HG02852 (cell line): Measurements from ENCODE around the gene NFKBIE.

Experiments
- ATAC-seq: cut with Tn5 transposase; IDR thresholded peaks from one replicate; pipeline ENCODE4 v1.9.1; 2021; ENCODE audit warnings: mild to moderate bottlenecking, moderate library complexity; ENCODE audit not compliant: unreplicated experiment

Gene NFKBIE

GRCh38 chr6:44229376-44230033 is 35.8 kb downstream of the NFKBIE start:
- no peak for ATAC-seq

GRCh38 chr6:44228836-44229235 is 36.5 kb downstream of the NFKBIE start:
- ATAC-seq, result no peak

DNA sequence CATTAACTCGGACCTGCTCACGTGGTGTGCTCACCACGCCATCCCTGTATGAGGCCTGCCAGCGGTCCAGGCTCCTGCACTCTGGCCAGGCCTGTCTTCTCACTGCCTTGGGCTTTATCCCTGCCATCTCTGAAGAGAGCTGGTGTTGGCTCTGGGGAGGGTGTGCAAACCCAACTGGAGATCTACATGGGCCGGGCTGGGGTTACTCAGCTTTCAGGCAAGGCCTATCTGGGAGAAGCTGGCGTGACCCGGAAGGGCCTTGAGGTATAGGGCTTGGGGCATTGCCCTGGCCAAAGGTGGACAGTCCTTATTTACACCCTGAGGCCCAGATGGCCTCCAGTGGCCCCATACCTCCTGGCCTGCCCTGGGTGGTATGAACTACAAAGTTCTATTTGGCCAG is 36.9 kb downstream of the NFKBIE start:
- no peak for ATAC-seq

DNA sequence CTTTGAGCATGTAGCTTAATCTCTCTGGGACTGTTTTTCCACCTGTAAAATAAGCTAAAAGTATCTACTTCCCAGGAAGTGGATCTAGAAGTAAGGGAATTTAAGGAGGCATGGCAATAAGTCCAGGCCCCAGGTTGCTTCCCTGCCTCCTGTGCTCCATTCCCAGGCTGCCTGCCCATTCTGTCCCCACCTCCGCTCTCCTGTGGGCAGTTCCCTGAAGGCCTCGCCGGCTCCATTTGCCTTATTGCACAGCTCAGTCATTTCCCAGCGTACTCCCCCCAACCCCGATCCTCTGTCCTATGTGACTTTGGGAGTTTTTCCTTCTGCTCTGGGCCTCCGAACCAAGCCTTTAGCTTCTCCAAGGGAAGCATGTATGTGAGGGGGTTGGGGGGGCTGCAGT is 37.3 kb downstream of the NFKBIE start:
- ATAC-seq, result no peak

DNA sequence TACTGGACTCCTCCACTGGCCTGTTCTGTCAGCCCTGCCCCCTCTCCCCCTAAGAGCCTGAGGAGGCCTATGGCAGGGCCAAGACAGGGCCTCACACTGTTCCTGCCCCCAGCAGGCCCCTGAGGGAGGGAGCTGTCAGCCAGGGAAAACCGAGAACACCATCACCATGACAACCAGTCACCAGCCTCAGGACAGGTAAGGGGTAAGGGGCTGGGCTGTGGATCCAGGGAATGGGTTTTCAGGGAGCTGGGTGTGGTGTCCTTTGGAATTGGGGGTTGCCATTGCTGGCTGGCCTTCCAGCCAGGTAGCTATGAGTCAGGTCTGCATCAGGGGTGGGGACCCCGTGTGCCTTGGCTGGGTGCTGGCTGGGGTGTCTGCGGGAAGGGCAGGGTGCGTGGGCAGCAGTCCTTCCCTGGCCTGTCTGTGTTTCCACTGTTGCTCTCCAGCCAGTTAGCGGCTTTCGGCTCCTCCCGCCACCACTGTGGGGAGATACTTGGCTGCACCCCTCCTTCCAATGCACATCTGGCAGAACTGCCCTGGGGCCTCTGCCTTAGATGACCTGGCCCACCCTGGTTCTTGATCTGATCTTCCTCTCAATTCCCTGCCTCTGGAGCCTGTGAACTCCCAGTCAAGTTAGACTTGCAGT is 38.1 kb downstream of the NFKBIE start:
- no peak for ATAC-seq

GRCh38 chr6:44226368-44227147 is 38.8 kb downstream of the NFKBIE start:
- no peak for ATAC-seq

DNA sequence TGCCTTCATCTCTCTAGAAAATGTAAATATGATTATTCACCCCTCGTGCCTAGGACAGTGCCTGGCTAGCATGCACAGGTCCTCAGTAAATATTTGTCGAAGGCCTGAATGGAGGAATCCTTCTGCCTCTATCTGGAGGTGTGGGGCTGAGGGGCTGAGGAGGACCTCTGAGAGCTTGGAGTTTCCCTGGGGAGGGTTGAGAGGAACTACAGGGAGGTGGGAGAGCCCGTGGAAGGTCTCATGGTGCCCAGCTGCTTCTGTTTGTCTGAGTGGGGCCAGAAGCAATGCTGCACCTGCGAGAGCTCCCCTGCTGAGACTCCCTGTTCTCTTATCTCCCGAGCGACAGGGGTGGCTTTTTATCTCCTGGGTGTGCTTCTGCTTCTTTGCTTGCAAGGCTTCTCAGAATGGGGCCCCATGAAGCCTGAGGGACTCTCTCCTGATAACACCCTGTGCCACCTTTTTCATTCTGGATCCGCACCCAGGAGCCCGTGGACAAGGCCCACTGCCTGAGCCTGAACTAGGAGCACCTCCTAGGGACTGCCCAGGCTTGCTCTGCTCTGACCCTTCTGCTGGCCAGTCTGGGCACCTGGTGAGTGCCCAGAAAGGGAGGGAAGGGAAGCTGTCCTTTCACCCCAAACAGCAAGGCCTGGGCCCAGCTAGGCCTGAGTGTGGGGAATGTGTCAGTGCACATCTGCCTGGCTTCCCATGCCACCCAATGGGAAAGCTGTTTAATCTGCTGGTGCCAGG is 39.6 kb downstream of the NFKBIE start:
- ATAC-seq, result no peak

GRCh38 chr6:44224965-44225305 is 40.4 kb downstream of the NFKBIE start:
- no peak for ATAC-seq

- ATAC-seq, result no peak
Measured at GRCh38 chr6:44224029-44224964, 41.1 kb downstream of the NFKBIE start.

GRCh38 chr6:44223319-44224028 is 41.9 kb downstream of the NFKBIE start, which contains the start of gene SLC29A1:
SLC29A1 (plus strand) TSS chr6:44223595; CDS start chr6:44227314, 3,719 bp downstream.
- ATAC-seq, result peak; percentile 39

DNA sequence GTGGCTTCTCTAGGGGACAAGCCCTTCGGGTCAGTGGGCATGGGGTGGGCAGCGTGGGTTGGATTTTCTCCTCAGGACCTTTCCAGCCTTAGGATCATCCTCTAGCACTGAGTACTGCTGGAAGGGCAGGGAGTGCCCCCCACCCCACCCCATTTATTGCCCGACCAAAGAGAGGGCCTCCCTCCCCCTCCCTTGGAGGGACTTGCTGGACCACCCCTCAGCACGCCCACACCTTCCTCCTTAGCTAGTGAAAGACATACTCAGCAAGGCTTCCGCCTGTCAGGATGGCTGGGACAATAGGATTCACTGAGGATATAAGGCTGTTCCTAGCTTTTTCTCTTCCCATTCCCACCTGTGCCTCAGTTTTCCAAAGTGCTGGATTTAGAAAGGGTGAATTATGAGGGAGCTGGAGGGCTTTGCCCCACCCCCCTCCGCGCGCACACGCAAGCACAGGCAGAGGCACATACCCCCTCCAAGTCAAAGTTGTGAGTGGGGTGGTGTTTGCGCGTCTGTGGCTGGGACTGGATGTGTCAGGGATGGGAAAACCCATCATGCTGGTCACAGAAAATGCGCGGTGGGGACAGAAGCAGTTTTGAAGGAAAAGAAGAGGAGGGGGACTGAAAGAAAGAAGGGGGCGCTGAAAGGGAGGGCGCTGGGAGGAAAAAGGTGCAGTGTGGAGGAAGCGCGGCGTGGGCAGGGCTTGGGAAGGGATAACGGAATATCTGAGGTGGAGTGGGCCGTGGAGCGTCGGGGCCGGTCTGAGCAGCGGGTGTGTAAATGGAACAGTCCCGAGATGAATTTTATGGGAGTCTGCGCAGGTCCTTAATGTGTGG is 42.6 kb downstream of the NFKBIE start:
- ATAC-seq, result no peak

GRCh38 chr6:44221961-44222335 is 43.4 kb downstream of the NFKBIE start:
- no peak for ATAC-seq

DNA sequence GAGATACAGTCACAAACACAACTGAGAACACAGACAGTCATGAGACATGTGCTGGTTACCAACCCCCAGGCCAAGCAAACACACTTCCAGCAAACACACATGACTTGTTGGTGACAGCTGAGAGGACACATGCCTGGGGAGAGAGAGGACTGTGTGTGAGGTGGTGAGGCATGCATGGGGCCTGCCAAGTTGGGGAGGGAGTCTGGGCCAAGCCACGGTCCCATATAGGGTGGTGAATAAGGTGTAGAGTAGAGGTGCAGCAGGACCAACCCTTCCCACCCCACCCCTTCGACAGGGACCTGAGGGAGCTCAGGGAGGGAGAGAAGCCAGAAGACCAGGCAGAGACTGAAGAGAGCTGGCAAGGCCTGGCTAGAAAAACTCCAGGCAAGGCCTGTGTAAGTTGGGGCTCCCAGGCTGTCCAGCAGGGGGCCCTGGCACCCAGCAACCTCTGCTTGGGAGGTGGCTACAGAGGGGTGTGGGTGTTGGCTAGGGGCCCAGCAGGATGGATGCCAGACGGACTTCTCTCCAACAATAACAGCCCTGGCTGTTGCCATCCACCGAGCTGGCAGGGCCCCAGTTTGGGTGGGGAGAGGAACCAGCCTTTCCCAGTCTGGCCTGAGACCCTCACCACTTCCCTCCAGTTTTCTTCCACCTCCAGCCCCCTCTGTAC is 43.9 kb downstream of the NFKBIE start:
- peak; percentile 40 for ATAC-seq

DNA sequence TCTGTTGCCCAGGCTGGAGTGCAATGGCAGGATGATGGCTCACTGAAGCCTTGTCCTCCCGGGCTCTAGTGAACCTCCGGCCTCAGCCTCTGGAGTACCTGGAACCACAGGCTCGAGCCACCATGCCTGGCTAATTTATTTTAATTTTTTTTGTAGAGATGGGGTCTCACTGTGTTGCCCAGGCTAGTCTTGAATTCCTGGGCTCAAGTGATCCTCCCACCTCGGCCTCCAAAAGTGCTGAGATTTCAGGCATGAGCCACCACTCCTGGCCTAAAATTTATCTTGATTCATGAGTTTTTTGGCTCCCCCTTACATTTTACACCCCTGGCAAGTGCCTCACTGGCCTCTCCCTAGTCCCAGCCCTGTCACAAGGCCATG is 44.4 kb downstream of the NFKBIE start:
- ATAC-seq, result no peak

- ATAC-seq, result no peak
Measured at GRCh38 chr6:44219815-44220784, 45.3 kb downstream of the NFKBIE start.

DNA sequence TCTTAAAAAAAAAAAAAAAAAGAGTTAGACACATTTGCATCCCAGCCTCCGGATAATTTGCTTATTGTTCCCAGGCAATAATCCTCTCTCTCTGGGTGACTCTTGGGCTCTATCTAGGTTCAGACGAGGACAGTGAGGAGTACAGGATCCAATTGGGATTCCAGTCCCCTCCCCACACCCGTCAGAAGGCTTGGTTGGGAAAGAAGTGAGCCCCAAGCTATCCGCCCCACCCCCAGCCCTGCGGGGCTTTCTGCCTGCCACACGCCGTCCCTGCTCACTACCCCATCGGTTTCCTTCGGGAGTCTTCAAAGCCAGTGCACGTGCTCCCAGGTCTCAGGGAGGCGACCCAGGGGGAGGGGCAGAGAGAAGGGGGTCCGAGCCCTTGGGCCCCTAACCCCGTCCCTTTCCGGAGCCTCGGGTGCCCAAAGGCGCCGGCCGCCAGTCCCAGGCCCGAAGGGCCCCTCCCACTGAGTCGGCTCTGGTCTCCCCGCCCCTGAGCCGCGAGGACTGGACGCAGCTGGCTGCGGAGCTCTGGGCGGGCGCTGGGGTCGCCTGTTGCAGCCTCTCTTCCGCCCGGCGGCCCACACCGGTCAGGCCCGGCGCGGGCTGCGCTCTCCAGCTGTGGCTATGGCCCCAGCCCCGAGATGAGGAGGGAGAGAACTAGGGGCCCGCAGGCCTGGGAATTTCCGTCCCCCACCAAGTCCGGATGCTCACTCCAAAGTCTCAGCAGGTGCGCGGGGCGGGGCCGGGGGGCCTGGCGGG is 46.1 kb downstream of the NFKBIE start:
- peak; percentile 57 for ATAC-seq
